HepG2 (cell line): Measurements from ENCODE around the gene TAF3. TPM values are rescaled to one million over a fixed set of nuclear protein-coding genes. Genes with fewer than 3 reads are reported as not detected.

ENCODE experiments used
- ATAC-seq: fragments of 200-7000 bp; cut with Tn5 transposase; 3 replicates; pipeline ENCODE4 v1.9.1; 2020; ENCODE audit warnings: mild to moderate bottlenecking, moderate library complexity
- BruUV-seq: library from RNA; stranded (reverse); fragments of 400-500 nt; replicated peaks from 2 replicates; lab custom pipeline; 2021; lab: Mats Ljungman, UMichigan
- CTCF ChIA-PET: fragments of 300-600 bp; formaldehyde crosslinking; extraction: SDS; loops from one replicate; lab custom pipeline; 2021; ENCODE audit warnings: low total read pairs, inconsistent platforms, low intra/inter-chr PET ratio; lab: Yijun Ruan, JAX
- POLR2A ChIA-PET: fragments of 350-600 bp; sonication (Branson Sonifier 250); formaldehyde crosslinking; loops from one replicate; lab custom pipeline; 2020; ENCODE audit warnings: antibody characterized with exemption, inconsistent platforms; lab: Yijun Ruan, JAX
- DNase-seq: peaks from one replicate; pipeline ENCODE4 v3.0.0-alpha.2; 2015; ENCODE audit warnings: low spot score
- FAIRE-seq: peaks from 3 replicates; lab custom pipeline; 2011; peaks lifted over from hg19 to GRCh38; lab: Jason Lieb, UNC
- H2AFZ ChIP-seq: one replicate; pipeline ENCODE4 v1.6.1; 2011; ENCODE audit warnings: low read length, inconsistent platforms
- H3K27ac ChIP-seq: fragments of 300-600 bp; 3 replicates; pipeline ENCODE4 v1.8.0; 2011; ENCODE audit warnings: mixed run types, mild to moderate bottlenecking, mixed read lengths, low read length, inconsistent platforms; ENCODE audit not compliant: insufficient read depth; ENCODE audit errors: extremely low read length
- H3K27me3 ChIP-seq, 2 experiments: fragments of 200-600 bp in 1 of 2; 2 replicates in 1 of 2; 3 replicates in 1 of 2; pipeline versions ENCODE4 v1.6.0 to v1.8.0; 2011; ENCODE audit warnings: low read length in 2 of 2, mild to moderate bottlenecking in 2 of 2, moderate library complexity in 2 of 2, inconsistent platforms in 1 of 2; ENCODE audit not compliant: insufficient read depth in 2 of 2, control insufficient read depth in 1 of 2
- H3K36me3 ChIP-seq, 2 experiments: fragments of 200-600 bp in 1 of 2; replicated peaks in 1 of 2; 2 replicates in 1 of 2; 3 replicates in 1 of 2; pipeline versions ENCODE4 v1.5.1 to v1.8.0; 2011; ENCODE audit warnings: low read length in 2 of 2, inconsistent platforms in 1 of 2; ENCODE audit not compliant: insufficient read depth in 2 of 2, control insufficient read depth in 1 of 2
- H3K4me1 ChIP-seq: 2 replicates; pipeline ENCODE4 v1.5.1; 2012; ENCODE audit warnings: low read length, inconsistent platforms; ENCODE audit not compliant: insufficient read depth
- H3K4me2 ChIP-seq: 2 replicates; pipeline ENCODE4 v1.6.0; 2011; ENCODE audit warnings: low read depth, low read length, inconsistent platforms
- H3K4me3 ChIP-seq, 3 experiments: fragments of 200-600 bp in 1 of 3; sonication (generic), shearing (Covaris generic) in 1 of 3; replicated peaks in 1 of 3; 2 replicates each; pipeline ENCODE4 v1.5.1; 2011 to 2016; ENCODE audit warnings: low read length in 3 of 3, inconsistent platforms in 2 of 3, low read depth in 2 of 3, mild to moderate bottlenecking in 2 of 3, control low read depth in 1 of 3, mixed read lengths in 1 of 3; ENCODE audit not compliant: insufficient read depth in 1 of 3
- H3K79me2 ChIP-seq: one replicate; pipeline ENCODE4 v1.6.1; 2011; ENCODE audit warnings: low read length, inconsistent platforms; ENCODE audit not compliant: insufficient read depth
- H3K9ac ChIP-seq: 2 replicates; pipeline ENCODE4 v1.6.0; 2011; ENCODE audit warnings: mild to moderate bottlenecking, low read depth, low read length, inconsistent platforms; ENCODE audit not compliant: insufficient read depth
- H3K9me3 ChIP-seq: 2 replicates; pipeline ENCODE4 v1.5.1; 2012; ENCODE audit warnings: mild to moderate bottlenecking, low read length
- H4K20me1 ChIP-seq: 2 replicates; pipeline ENCODE4 v1.6.0; 2011; ENCODE audit warnings: inconsistent platforms, mild to moderate bottlenecking, low read length, moderate library complexity; ENCODE audit not compliant: insufficient read depth
- BCL6 ChIP-seq: IDR thresholded peaks from 2 replicates; pipeline ENCODE4 v1.6.1; 2016; ENCODE audit warnings: missing genetic modification reagents, missing compliant biosample characterization
- ELK4 ChIP-seq: sonication (generic); formaldehyde crosslinking; IDR thresholded peaks from 2 replicates; pipeline ENCODE4 v1.9.0; 2021; ENCODE audit warnings: missing genetic modification reagents, borderline replicate concordance
- RERE ChIP-seq: IDR thresholded peaks from 2 replicates; pipeline ENCODE4 v1.6.1; 2016; ENCODE audit warnings: low read depth, missing genetic modification reagents, missing compliant biosample characterization
- ZBTB26 ChIP-seq: IDR thresholded peaks from 2 replicates; pipeline ENCODE4 v1.6.1; 2016; ENCODE audit warnings: missing compliant biosample characterization, missing genetic modification reagents, borderline replicate concordance
- ZBTB38 ChIP-seq: sonication (generic); formaldehyde crosslinking; IDR thresholded peaks from 2 replicates; pipeline ENCODE4 v1.5.1; 2020; ENCODE audit warnings: mild to moderate bottlenecking, missing genetic modification reagents
- ZMYM3 ChIP-seq: sonication (generic); formaldehyde crosslinking; IDR thresholded peaks from 2 replicates; pipeline ENCODE4 v1.5.1; 2020; ENCODE audit warnings: mild to moderate bottlenecking, missing genetic modification reagents
- ZNF24 ChIP-seq: fragments of 450-650 bp; IDR thresholded peaks from 2 replicates; pipeline ENCODE4 v1.6.1; 2017; ENCODE audit warnings: antibody characterized with exemption, mild to moderate bottlenecking
- ZNF44 ChIP-seq: sonication (generic); formaldehyde crosslinking; IDR thresholded peaks from 2 replicates; pipeline ENCODE4 v1.5.1; 2020; ENCODE audit warnings: mild to moderate bottlenecking, missing genetic modification reagents
- ZNF781 ChIP-seq: sonication (generic); formaldehyde crosslinking; IDR thresholded peaks from 2 replicates; pipeline ENCODE4 v1.5.1; 2020; ENCODE audit warnings: borderline replicate concordance, mild to moderate bottlenecking, missing genetic modification reagents; ENCODE audit errors: not compliant biosample characterization
- WGBS: methylation state at CpG from one replicate; pipeline ENCODE4 v1.1.6; 2017; ENCODE audit warnings: low lambda C conversion rate; 5-methylcytosine and 5-hydroxymethylcytosine counted together
- in situ Hi-C: cut with HindIII; loops from 2 replicates; pipeline ENCODE4 v1.10.0; 2017; ENCODE audit warnings: low pct_unique_long_range_greater_than_20kb; ENCODE audit not compliant: extremely low pct_ligation_motif_present
- intact Hi-C: fragments of 100-400 bp; cut with micrococcal nuclease; formaldehyde crosslinking; loops from one replicate; pipeline ENCODE4 v1.10.0; 2022; ENCODE audit not compliant: unreplicated experiment
- polyA plus RNA-seq, 8 experiments: library from polyadenylated mRNA; depleted of rRNA in 3 of 8; stranded (reverse) in 7 of 8; unstranded in 1 of 8; fragments of >200 nt; fragmentation: Illumina TruSeq in 4 of 8; extraction: Trizol in 4 of 8; gene quantifications; 2 replicates each; pipeline versions ENCODE4 v1.2.1 to v1.2.3, GENCODE V29; 2011 to 2016; ENCODE audit warnings: low read depth in 4 of 8, missing spikeins in 1 of 8, mixed read lengths in 1 of 8; ENCODE audit not compliant: insufficient read depth in 1 of 8
- total RNA-seq, 5 experiments: library from RNA; depleted of rRNA; stranded (reverse); fragments of >200 nt; fragmentation: Illumina TruSeq; extraction: Trizol; gene quantifications; 2 replicates each; pipeline ENCODE4 v1.2.3, GENCODE V29; 2016; ENCODE audit warnings: low read depth in 1 of 5
- TF ChIP-seq, protein P1 (sequence below): sonication (generic); formaldehyde crosslinking; IDR thresholded peaks from 2 replicates; pipeline ENCODE4 v1.4.0; 2020; ENCODE audit warnings: missing genetic modification reagents

The TAF3 gene
- total and polyA plus RNA-seq, 2 of the 13 experiments (the other 11 are each of a cell fraction or from before 2014, with no cell fraction given), result 1.7 to 2.9 TPM

GRCh38 chr10:7932301-7933036 is 114.2 kb downstream of the TAF3 start:
- no peaks in the 10 kb centered on the region for H3K27me3 ChIP-seq
- no peaks in the 10 kb centered on the region for H3K9me3 ChIP-seq
- FAIRE-seq, result peak; percentile 85
- H4K20me1 ChIP-seq, result no peaks in the 10 kb centered on the region
- ATAC-seq, result peak; percentile 100
- in situ Hi-C loops, result no loop called here
- peak; percentile 98 for DNase-seq
- H3K36me3 ChIP-seq, result no peaks in the 10 kb centered on the region
- intact Hi-C loops, result loop anchor here (1.0 kb wide), 1 partner anchor 10 kb away; no protein-coding TSS in a partner anchor
- WGBS, result 43% methylated on average over 9 of the region's 9 CpGs
- H3K4me1 ChIP-seq, result peaks cover 46% of the 10 kb centered on the region
- no peaks in the 10 kb centered on the region for H3K79me2 ChIP-seq
- peak overlapping the region; percentile 43 for H3K9ac ChIP-seq
- ChIA-PET POLR2A (interaction anchor here (0.8 to 1.7 kb wide), 3 partner anchors 10 to 24 kb away, joined by 3 to 12 read pairs (median 4); no protein-coding TSS in a partner anchor), CTCF (no interaction called here)
- BruUV-seq, result no TSS peak
- H3K4me3 ChIP-seq, result peak overlapping the region in 2 of 3 experiments; percentile 29 to 45; a peak in 3 of 6 replicates
- no peak overlapping the region for H2AFZ ChIP-seq
- H3K4me2 ChIP-seq, result peak overlapping the region; percentile 63
- H3K27ac ChIP-seq, result peak overlapping the region; percentile 74
- TF ChIP-seq BCL6 (CRISPR knock-in tag), result peak; percentile 92
- TF ChIP-seq ZNF781, result peak; percentile 44
- TF ChIP-seq ZBTB26 (CRISPR knock-in tag), result no peak
- peak; percentile 50; the same call in 1 of the 2 replicates for TF ChIP-seq ZMYM3 (CRISPR knock-in tag)
- TF ChIP-seq ZBTB38 (CRISPR knock-in tag), result no peak
- TF ChIP-seq ZNF24, result peak; percentile 56
- TF ChIP-seq ELK4, result no peak
- TF ChIP-seq RERE, result peak; percentile 81; the same call in 1 of the 2 replicates
- TF ChIP-seq, protein P1, sequence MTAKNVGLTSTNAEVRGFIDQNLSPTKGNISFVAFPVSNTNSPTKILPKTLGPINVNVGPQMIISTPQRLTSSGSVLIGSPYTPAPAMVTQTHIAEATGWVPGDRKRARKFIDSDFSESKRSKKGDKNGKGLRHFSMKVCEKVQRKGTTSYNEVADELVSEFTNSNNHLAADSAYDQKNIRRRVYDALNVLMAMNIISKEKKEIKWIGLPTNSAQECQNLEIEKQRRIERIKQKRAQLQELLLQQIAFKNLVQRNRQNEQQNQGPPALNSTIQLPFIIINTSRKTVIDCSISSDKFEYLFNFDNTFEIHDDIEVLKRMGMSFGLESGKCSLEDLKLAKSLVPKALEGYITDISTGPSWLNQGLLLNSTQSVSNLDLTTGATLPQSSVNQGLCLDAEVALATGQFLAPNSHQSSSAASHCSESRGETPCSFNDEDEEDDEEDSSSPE, result peak; percentile 60
- no peak for TF ChIP-seq ZNF44 (CRISPR knock-in tag)
